Activated B cell treated with CpG ODN at 0.5 μM for 24 hours (primary cell): ENCODE results near the gene PFN1. TPM values are rescaled to one million over a fixed set of nuclear protein-coding genes. Genes with fewer than 3 reads are reported as not detected.

Experiments
- ATAC-seq: fragments of 200-7000 bp; cut with Tn5 transposase; one replicate; pipeline ENCODE4 v1.10.0; 2021; ENCODE audit warnings: low read depth, mild to moderate bottlenecking, moderate library complexity
- CTCF ChIA-PET: fragments of 350-600 bp; sonication (Branson Sonifier 250); formaldehyde crosslinking; loops from one replicate; lab custom pipeline; 2021; ENCODE audit warnings: antibody characterized with exemption; lab: Charles Lee
- POLR2A ChIA-PET: fragments of 350-600 bp; sonication (Branson Sonifier 250); formaldehyde crosslinking; loops from one replicate; lab custom pipeline; 2021; ENCODE audit warnings: antibody characterized with exemption; lab: Charles Lee
- DNase-seq: peaks from one replicate; pipeline ENCODE4 v3.0.0; 2022
- H3K27ac Mint-ChIP-seq: one replicate; pipeline ENCODE4 v1.8.0; 2020; ENCODE audit warnings: mixed read lengths
- H3K27me3 Mint-ChIP-seq: one replicate; pipeline ENCODE4 v1.8.0; 2021; ENCODE audit warnings: mixed read lengths
- H3K36me3 Mint-ChIP-seq: one replicate; pipeline ENCODE4 v1.8.0; 2021; ENCODE audit warnings: low read depth, mixed read lengths
- H3K4me1 Mint-ChIP-seq: one replicate; pipeline ENCODE4 v1.8.0; 2021; ENCODE audit warnings: mixed read lengths
- H3K4me3 Mint-ChIP-seq: one replicate; pipeline ENCODE4 v1.8.0; 2020; ENCODE audit warnings: mild to moderate bottlenecking, mixed read lengths
- H3K9me3 Mint-ChIP-seq: one replicate; pipeline ENCODE4 v1.8.0; 2020; ENCODE audit warnings: mixed read lengths
- intact Hi-C: fragments of 100-400 bp; cut with micrococcal nuclease; formaldehyde crosslinking; loops from one replicate; pipeline ENCODE4 v1.15.1; 2024
- total RNA-seq: library from RNA; stranded (reverse); gene quantifications from 2 replicates; pipeline ENCODE4 v1.2.3, GENCODE V29; 2022
- TF ChIP-seq, protein P1 (sequence below): fragments of 200-600 bp; IDR thresholded peaks from one replicate; pipeline ENCODE4 v1.8.0; 2022; ENCODE audit warnings: antibody characterized with exemption, mild to moderate bottlenecking

PFN1 gene
- total RNA-seq, 1 donor from 2014 or later, result 1,072 TPM

DNA sequence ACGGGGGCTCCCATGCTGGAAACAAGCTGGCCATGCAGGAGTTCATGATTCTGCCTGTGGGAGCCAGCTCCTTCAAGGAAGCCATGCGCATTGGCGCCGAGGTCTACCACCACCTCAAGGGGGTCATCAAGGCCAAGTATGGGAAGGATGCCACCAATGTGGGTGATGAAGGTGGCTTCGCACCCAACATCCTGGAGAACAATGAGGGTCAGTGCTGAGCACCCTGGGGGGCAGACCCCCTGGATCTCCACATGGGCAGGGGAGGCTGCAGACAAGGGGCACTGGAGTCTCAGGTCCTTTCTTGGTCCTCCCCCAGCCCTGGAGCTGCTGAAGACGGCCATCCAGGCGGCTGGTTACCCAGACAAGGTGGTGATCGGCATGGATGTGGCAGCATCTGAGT, 6.8 kb upstream of the PFN1 start:
- TF ChIP-seq, protein P1, sequence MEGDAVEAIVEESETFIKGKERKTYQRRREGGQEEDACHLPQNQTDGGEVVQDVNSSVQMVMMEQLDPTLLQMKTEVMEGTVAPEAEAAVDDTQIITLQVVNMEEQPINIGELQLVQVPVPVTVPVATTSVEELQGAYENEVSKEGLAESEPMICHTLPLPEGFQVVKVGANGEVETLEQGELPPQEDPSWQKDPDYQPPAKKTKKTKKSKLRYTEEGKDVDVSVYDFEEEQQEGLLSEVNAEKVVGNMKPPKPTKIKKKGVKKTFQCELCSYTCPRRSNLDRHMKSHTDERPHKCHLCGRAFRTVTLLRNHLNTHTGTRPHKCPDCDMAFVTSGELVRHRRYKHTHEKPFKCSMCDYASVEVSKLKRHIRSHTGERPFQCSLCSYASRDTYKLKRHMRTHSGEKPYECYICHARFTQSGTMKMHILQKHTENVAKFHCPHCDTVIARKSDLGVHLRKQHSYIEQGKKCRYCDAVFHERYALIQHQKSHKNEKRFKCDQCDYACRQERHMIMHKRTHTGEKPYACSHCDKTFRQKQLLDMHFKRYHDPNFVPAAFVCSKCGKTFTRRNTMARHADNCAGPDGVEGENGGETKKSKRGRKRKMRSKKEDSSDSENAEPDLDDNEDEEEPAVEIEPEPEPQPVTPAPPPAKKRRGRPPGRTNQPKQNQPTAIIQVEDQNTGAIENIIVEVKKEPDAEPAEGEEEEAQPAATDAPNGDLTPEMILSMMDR, result no peak
- peaks cover 22% of the 10 kb centered on the region for H3K36me3 Mint-ChIP-seq
- H3K27ac Mint-ChIP-seq, result no peak overlapping the region
- CTCF ChIA-PET, result no interaction called here
- peaks cover 12% of the 10 kb centered on the region for H3K4me1 Mint-ChIP-seq
- H3K4me3 Mint-ChIP-seq, result no peak overlapping the region
- intact Hi-C loops, result no loop called here
- no peaks in the 10 kb centered on the region for H3K27me3 Mint-ChIP-seq
- no peak for DNase-seq
- no peaks in the 10 kb centered on the region for H3K9me3 Mint-ChIP-seq
- no peak for ATAC-seq
- POLR2A ChIA-PET, result interaction anchor here (0.8 to 1.5 kb wide), 4 partner anchors 10 to 46 kb away, joined by 3 to 6 read pairs (median 4); partner anchors contain the start of genes RNF167, SLC25A11 and SPAG7

DNA sequence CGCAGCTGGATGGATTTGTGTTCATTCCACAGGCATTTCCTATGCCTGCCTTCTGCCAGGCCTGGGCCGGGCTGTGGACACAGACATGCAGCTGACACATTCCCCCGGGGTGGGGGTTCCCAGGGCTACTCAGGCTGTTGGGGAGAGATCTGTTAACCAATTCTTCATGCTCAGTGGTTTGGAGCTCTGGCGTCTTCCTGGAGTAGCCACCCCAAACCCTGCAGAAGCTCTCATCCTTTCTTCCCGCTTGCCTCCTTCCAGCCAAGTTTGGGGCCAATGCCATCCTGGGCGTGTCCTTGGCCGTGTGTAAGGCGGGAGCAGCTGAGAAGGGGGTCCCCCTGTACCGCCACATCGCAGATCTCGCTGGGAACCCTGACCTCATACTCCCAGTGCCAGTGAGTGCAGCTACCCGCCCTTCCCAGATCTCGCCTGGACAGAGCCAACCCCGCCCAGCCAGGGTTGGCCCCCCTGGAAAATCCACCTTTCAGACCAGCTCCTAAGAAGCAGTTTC, 5.2 kb upstream of the PFN1 start:
- POLR2A ChIA-PET, result interaction anchor here (0.7 to 12.1 kb wide), 3 partner anchors 13 to 64 kb away, joined by 3 to 391 read pairs (median 9); partner anchors contain the start of genes RNF167, SLC25A11 and SPAG7
- TF ChIP-seq, protein P1, result no peak
- intact Hi-C loops, result no loop called here
- Mint-ChIP-seq H3K4me3 (no peak overlapping the region), H3K9me3 (no peaks in the 10 kb centered on the region), H3K27me3 (peaks cover 2% of the 10 kb centered on the region), H3K27ac (no peak overlapping the region), H3K4me1 (peaks cover 14% of the 10 kb centered on the region), H3K36me3 (peaks cover 9% of the 10 kb centered on the region)
- ATAC-seq (no peak), DNase-seq (no peak)
- CTCF ChIA-PET, result no interaction called here

DNA sequence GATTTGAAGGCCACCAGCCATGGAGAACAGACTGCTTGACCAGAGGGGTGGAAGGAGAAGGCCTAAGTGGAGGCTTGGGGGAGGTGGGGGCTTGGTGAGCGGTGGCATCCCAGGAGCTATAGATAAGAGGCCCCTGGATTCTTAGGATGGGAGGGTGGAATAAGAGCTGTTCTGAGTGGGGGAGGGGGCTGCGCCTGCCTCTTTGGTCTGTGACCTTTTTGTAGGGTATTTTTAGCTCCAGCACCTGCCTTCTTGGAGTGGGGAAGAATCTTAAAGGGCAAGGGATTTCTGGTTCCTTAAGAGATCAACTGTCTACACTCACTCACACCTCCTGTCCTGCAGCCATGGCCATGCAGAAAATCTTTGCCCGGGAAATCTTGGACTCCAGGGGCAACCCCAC, 3.2 kb upstream of the PFN1 start:
- DNase-seq (no peak), ATAC-seq (no peak)
- intact Hi-C loops, result no loop called here
- peaks cover 13% of the 10 kb centered on the region for H3K36me3 Mint-ChIP-seq
- ChIA-PET CTCF (interaction anchor here (1.0 to 2.0 kb wide), 4 partner anchors 29 to 385 kb away, joined by 3 to 6 read pairs (median 3); partner anchors contain the start of gene CAMTA2), POLR2A (interaction anchor here (0.5 to 12.1 kb wide), 4 partner anchors 9 to 19 kb away, joined by 3 to 391 read pairs (median 55); partner anchors contain the start of genes GP1BA, RNF167, SLC25A11 and SPAG7)
- peak overlapping the region; percentile 86 for H3K27ac Mint-ChIP-seq
- no peak overlapping the region for H3K4me3 Mint-ChIP-seq
- peaks cover 2% of the 10 kb centered on the region for H3K27me3 Mint-ChIP-seq
- no peaks in the 10 kb centered on the region for H3K9me3 Mint-ChIP-seq
- TF ChIP-seq, protein P1, result no peak
- H3K4me1 Mint-ChIP-seq, result peaks cover 19% of the 10 kb centered on the region

DNA sequence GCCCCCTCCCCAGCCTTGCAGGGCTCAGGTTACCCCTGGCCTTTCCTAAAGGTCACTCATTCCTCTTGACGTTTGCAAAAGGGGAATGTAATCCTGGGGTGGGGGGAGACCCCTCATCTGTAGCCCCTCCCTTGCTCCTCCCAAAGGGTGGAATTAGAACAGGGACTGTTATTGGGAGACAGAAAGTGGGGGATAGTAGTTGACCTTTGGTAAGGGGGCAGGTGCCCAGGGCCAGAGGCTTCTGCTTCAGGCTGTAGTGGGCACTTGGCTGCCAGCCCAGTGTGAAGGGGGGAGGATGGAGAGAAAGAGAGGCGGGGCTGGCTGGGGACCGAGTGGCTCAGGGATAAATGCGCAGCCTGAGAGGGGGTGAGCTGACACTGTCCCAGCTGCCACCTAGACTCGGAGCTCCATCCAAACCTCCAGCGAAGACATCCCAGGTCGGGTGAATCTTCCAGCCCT, 2.4 kb upstream of the PFN1 start, which contains the start of gene ENO3:
ENO3 (plus strand) TSS at position 374 of the 459 bp plus-strand sequence. CDS start 711 bp downstream, outside the sequence.
- peaks cover 2% of the 10 kb centered on the region for H3K27me3 Mint-ChIP-seq
- CTCF ChIA-PET, result interaction anchor here (2.0 kb wide), 1 partner anchor 37 kb away, joined by 6 read pairs; the partner anchor contains the start of gene CAMTA2
- POLR2A ChIA-PET, result interaction anchor here (0.7 to 12.1 kb wide), 7 partner anchors 9 to 127 kb away, joined by 3 to 391 read pairs (median 4); partner anchors contain the start of genes CAMTA2, INCA1, KIF1C and RNF167
- peak within 1 kb of the TSS; percentile 81 for H3K4me3 Mint-ChIP-seq
- H3K27ac Mint-ChIP-seq, result peak within 1 kb of the TSS; percentile 86
- DNase-seq, result no peak
- no peak for ATAC-seq
- H3K9me3 Mint-ChIP-seq, result no peaks in the 10 kb centered on the region
- peaks cover 20% of the 10 kb centered on the region for H3K36me3 Mint-ChIP-seq
- TF ChIP-seq, protein P1, result no peak
- intact Hi-C loops, result no loop called here
- H3K4me1 Mint-ChIP-seq, result peaks cover 26% of the 10 kb centered on the region
